SK-N-SH treated with all-trans-retinoic acid at 6 μM for 48 hours (cell line): Measurements from ENCODE around the gene PPP2R5D.

Source experiments
- ATAC-seq: fragments of 200-7000 bp; cut with Tn5 transposase; 3 replicates; pipeline ENCODE4 v1.9.1; 2020; ENCODE audit warnings: mild to moderate bottlenecking, moderate library complexity
- ARNTL ChIP-seq: fragments of 450-650 bp; formaldehyde crosslinking; IDR thresholded peaks from 2 replicates; pipeline ENCODE4 v1.5.0; 2020; ENCODE audit warnings: low read depth, mild to moderate bottlenecking, moderate library complexity, borderline replicate concordance
- BACH2 ChIP-seq: fragments of 250-450 bp; sonication (Bioruptor Pico); IDR thresholded peaks from 2 replicates; pipeline ENCODE4 v1.9.0; 2021; ENCODE audit warnings: mild to moderate bottlenecking, borderline replicate concordance
- CREB5 ChIP-seq: fragments of 250-450 bp; sonication (Bioruptor Pico); IDR thresholded peaks from 2 replicates; pipeline ENCODE4 v1.5.1; 2020; ENCODE audit warnings: low read depth, mild to moderate bottlenecking, moderate library complexity
- CSDC2 ChIP-seq: fragments of 250-450 bp; sonication (Bioruptor Pico); IDR thresholded peaks from 2 replicates; pipeline ENCODE4 v1.5.0; 2020; ENCODE audit warnings: mild to moderate bottlenecking, moderate library complexity
- ESRRG ChIP-seq: fragments of 250-450 bp; sonication (Bioruptor Pico); IDR thresholded peaks from 2 replicates; pipeline ENCODE4 v1.6.1; 2021; ENCODE audit warnings: mild to moderate bottlenecking
- ISL1 ChIP-seq: fragments of 250-450 bp; sonication (Bioruptor Pico); IDR thresholded peaks from 2 replicates; pipeline ENCODE4 v2.1.2; 2022; ENCODE audit warnings: mild to moderate bottlenecking, moderate library complexity
- OSR1 ChIP-seq: fragments of 250-450 bp; sonication (Bioruptor Pico); IDR thresholded peaks from 2 replicates; pipeline ENCODE4 v1.8.0; 2022; ENCODE audit warnings: moderate library complexity, mild to moderate bottlenecking, inconsistent platforms
- PPARA ChIP-seq: fragments of 250-450 bp; sonication (Bioruptor Pico); IDR thresholded peaks from 2 replicates; pipeline ENCODE4 v1.5.0; 2020; ENCODE audit warnings: mild to moderate bottlenecking, borderline replicate concordance
- RARB ChIP-seq: fragments of 250-450 bp; sonication (Bioruptor Pico); IDR thresholded peaks from 2 replicates; pipeline ENCODE4 v1.8.0; 2021; ENCODE audit warnings: mild to moderate bottlenecking, moderate library complexity
- SNAI2 ChIP-seq: fragments of 250-450 bp; sonication (Bioruptor Pico); IDR thresholded peaks from 2 replicates; pipeline ENCODE4 v1.5.0; 2020; ENCODE audit warnings: mild to moderate bottlenecking, moderate library complexity
- TCF4 ChIP-seq: fragments of 250-450 bp; sonication (Bioruptor Pico); IDR thresholded peaks from 2 replicates; pipeline ENCODE4 v1.8.0; 2021; ENCODE audit warnings: mild to moderate bottlenecking, moderate library complexity, borderline replicate concordance
- TOX ChIP-seq: fragments of 250-450 bp; sonication (Bioruptor Pico); IDR thresholded peaks from 2 replicates; pipeline ENCODE4 v1.8.0; 2021; ENCODE audit warnings: mild to moderate bottlenecking, moderate library complexity, borderline replicate concordance
- ZC3H10 ChIP-seq: fragments of 250-450 bp; sonication (Bioruptor Pico); IDR thresholded peaks from 2 replicates; pipeline ENCODE4 v1.5.1; 2021; ENCODE audit warnings: mild to moderate bottlenecking, moderate library complexity
- ZFP3 ChIP-seq: fragments of 250-450 bp; sonication (Bioruptor Pico); IDR thresholded peaks from 2 replicates; pipeline ENCODE4 v1.5.0; 2020; ENCODE audit warnings: mild to moderate bottlenecking, moderate library complexity
- ZFP30 ChIP-seq: fragments of 450-650 bp; formaldehyde crosslinking; IDR thresholded peaks from 2 replicates; pipeline ENCODE4 v1.5.0; 2022; ENCODE audit warnings: mild to moderate bottlenecking, moderate library complexity
- ZNF565 ChIP-seq: fragments of 450-650 bp; formaldehyde crosslinking; conservative IDR thresholded peaks from 2 replicates; pipeline ENCODE4 v1.5.0; 2020; ENCODE audit warnings: low read depth, mild to moderate bottlenecking, moderate library complexity
- ZNF8 ChIP-seq: fragments of 450-650 bp; formaldehyde crosslinking; IDR thresholded peaks from 2 replicates; pipeline ENCODE4 v1.5.0; 2020; ENCODE audit warnings: mild to moderate bottlenecking, moderate library complexity
- TF ChIP-seq, protein P1 (sequence below): fragments of 250-450 bp; sonication (Bioruptor Pico); IDR thresholded peaks from 2 replicates; pipeline ENCODE4 v1.8.0; 2020; ENCODE audit warnings: mild to moderate bottlenecking, moderate library complexity, borderline replicate concordance
- TF ChIP-seq, protein P2 (sequence below): fragments of 250-450 bp; sonication (Bioruptor Pico); IDR thresholded peaks from 2 replicates; pipeline ENCODE4 v1.5.0; 2020; ENCODE audit warnings: mild to moderate bottlenecking, moderate library complexity
- TF ChIP-seq, protein P3 (sequence below): fragments of 250-450 bp; sonication (Bioruptor Pico); IDR thresholded peaks from 2 replicates; pipeline ENCODE4 v1.8.0; 2021; ENCODE audit warnings: low read depth, mild to moderate bottlenecking, moderate library complexity, borderline replicate concordance
- TF ChIP-seq, protein P4 (sequence below): fragments of 250-450 bp; sonication (Bioruptor Pico); IDR thresholded peaks from 2 replicates; pipeline ENCODE4 v1.5.1; 2021; ENCODE audit warnings: mild to moderate bottlenecking, moderate library complexity

PPP2R5D gene

GRCh38 chr6:43035495-43036194 is 51.3 kb downstream of the PPP2R5D start:
- ATAC-seq = no peak
- TF ChIP-seq, protein P1, sequence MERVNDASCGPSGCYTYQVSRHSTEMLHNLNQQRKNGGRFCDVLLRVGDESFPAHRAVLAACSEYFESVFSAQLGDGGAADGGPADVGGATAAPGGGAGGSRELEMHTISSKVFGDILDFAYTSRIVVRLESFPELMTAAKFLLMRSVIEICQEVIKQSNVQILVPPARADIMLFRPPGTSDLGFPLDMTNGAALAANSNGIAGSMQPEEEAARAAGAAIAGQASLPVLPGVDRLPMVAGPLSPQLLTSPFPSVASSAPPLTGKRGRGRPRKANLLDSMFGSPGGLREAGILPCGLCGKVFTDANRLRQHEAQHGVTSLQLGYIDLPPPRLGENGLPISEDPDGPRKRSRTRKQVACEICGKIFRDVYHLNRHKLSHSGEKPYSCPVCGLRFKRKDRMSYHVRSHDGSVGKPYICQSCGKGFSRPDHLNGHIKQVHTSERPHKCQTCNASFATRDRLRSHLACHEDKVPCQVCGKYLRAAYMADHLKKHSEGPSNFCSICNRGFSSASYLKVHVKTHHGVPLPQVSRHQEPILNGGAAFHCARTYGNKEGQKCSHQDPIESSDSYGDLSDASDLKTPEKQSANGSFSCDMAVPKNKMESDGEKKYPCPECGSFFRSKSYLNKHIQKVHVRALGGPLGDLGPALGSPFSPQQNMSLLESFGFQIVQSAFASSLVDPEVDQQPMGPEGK (CRISPR knock-in tag) = no peak
- TF ChIP-seq ESRRG (CRISPR knock-in tag) (no peak), ARNTL (no peak), ZFP30 (CRISPR knock-in tag) (no peak), ZFP3 (CRISPR knock-in tag) (no peak)
- TF ChIP-seq, protein P2, sequence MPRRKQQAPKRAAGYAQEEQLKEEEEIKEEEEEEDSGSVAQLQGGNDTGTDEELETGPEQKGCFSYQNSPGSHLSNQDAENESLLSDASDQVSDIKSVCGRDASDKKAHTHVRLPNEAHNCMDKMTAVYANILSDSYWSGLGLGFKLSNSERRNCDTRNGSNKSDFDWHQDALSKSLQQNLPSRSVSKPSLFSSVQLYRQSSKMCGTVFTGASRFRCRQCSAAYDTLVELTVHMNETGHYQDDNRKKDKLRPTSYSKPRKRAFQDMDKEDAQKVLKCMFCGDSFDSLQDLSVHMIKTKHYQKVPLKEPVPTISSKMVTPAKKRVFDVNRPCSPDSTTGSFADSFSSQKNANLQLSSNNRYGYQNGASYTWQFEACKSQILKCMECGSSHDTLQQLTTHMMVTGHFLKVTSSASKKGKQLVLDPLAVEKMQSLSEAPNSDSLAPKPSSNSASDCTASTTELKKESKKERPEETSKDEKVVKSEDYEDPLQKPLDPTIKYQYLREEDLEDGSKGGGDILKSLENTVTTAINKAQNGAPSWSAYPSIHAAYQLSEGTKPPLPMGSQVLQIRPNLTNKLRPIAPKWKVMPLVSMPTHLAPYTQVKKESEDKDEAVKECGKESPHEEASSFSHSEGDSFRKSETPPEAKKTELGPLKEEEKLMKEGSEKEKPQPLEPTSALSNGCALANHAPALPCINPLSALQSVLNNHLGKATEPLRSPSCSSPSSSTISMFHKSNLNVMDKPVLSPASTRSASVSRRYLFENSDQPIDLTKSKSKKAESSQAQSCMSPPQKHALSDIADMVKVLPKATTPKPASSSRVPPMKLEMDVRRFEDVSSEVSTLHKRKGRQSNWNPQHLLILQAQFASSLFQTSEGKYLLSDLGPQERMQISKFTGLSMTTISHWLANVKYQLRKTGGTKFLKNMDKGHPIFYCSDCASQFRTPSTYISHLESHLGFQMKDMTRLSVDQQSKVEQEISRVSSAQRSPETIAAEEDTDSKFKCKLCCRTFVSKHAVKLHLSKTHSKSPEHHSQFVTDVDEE (CRISPR knock-in tag) = no peak

GRCh38 chr6:43036712-43037111 is 52.3 kb downstream of the PPP2R5D start:
- ATAC-seq = no peak
- TF ChIP-seq SNAI2 (CRISPR knock-in tag) (no peak), TCF4 (CRISPR knock-in tag) (no peak), ZFP30 (CRISPR knock-in tag) (no peak), ZFP3 (CRISPR knock-in tag) (no peak), BACH2 (CRISPR knock-in tag) (no peak)
- TF ChIP-seq, protein P1 (CRISPR knock-in tag) = no peak

- ATAC-seq = no peak
- TF ChIP-seq ZC3H10 (CRISPR knock-in tag) (no peak), CREB5 (no peak), ZNF565 (CRISPR knock-in tag) (no peak), SNAI2 (CRISPR knock-in tag) (no peak), ZNF8 (CRISPR knock-in tag) (no peak), PPARA (CRISPR knock-in tag) (no peak), ISL1 (CRISPR knock-in tag) (no peak), BACH2 (CRISPR knock-in tag) (no peak), TOX (no peak), CSDC2 (CRISPR knock-in tag) (no peak), ARNTL (no peak), ZFP30 (CRISPR knock-in tag) (no peak), OSR1 (CRISPR knock-in tag) (no peak), RARB (CRISPR knock-in tag) (no peak), ZFP3 (CRISPR knock-in tag) (no peak)
- TF ChIP-seq, protein P3, sequence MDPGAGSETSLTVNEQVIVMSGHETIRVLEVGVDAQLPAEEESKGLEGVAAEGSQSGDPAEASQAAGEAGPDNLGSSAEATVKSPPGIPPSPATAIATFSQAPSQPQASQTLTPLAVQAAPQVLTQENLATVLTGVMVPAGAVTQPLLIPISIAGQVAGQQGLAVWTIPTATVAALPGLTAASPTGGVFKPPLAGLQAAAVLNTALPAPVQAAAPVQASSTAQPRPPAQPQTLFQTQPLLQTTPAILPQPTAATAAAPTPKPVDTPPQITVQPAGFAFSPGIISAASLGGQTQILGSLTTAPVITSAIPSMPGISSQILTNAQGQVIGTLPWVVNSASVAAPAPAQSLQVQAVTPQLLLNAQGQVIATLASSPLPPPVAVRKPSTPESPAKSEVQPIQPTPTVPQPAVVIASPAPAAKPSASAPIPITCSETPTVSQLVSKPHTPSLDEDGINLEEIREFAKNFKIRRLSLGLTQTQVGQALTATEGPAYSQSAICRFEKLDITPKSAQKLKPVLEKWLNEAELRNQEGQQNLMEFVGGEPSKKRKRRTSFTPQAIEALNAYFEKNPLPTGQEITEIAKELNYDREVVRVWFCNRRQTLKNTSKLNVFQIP (CRISPR knock-in tag) = no peak
- TF ChIP-seq, protein P1 (CRISPR knock-in tag) = no peak
- TF ChIP-seq, protein P4, sequence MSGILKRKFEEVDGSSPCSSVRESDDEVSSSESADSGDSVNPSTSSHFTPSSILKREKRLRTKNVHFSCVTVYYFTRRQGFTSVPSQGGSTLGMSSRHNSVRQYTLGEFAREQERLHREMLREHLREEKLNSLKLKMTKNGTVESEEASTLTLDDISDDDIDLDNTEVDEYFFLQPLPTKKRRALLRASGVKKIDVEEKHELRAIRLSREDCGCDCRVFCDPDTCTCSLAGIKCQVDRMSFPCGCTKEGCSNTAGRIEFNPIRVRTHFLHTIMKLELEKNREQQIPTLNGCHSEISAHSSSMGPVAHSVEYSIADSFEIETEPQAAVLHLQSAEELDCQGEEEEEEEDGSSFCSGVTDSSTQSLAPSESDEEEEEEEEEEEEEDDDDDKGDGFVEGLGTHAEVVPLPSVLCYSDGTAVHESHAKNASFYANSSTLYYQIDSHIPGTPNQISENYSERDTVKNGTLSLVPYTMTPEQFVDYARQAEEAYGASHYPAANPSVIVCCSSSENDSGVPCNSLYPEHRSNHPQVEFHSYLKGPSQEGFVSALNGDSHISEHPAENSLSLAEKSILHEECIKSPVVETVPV (CRISPR knock-in tag) = no peak
Measured at GRCh38 chr6:43037197-43037596, 52.8 kb downstream of the PPP2R5D start.
